Fibroblast of skin of left quadriceps (primary cell): ENCODE results near the gene STK38.

Experiments
- DNase-seq, 2 experiments: peaks; one replicate each; pipeline ENCODE4 v3.0.0-alpha.2; 2013; ENCODE audit warnings: low read depth in 2 of 2

STK38 gene

GRCh38 chr6:36523451-36523850 is 23.8 kb downstream of the STK38 start:
- DNase-seq = no peak

DNA sequence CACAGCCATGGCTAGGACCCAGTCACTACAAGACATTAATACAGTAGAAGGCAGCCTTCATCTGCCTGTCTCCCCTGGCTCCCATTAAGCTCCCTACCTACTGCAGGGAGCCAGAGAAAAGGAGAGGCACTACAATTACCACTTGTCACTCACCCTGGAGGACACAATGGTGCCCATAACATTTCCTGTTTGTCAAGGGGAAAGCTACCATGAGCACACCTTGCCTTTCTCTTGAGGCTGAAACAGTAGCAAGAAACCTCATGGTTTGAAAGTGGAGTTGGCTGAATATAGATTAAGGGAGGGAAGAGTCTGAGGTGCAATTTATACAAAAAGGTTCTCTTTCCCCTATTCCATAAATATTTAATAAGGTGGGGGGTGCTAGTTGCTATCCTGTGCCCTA is 27.9 kb downstream of the STK38 start:
- no peak for DNase-seq

DNA sequence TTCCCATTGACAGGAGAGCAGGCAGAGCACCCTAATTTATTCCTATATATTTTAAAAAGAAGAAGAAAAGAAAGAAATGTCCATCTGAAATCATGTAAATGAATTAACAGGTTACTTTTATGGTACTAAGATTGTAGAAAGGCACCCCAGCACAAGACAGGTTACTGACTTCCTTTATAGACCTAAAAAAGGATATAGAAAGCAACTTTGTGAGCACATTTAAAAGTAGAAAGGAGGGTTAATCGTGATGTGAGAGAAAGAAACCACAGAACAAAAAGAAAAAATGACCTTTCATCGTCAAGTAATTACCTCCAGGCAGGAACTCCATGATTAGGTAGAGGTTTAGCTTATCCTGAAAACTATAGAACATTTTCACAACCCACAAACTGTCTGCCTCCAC is 29.9 kb downstream of the STK38 start:
- no peak for DNase-seq

DNA sequence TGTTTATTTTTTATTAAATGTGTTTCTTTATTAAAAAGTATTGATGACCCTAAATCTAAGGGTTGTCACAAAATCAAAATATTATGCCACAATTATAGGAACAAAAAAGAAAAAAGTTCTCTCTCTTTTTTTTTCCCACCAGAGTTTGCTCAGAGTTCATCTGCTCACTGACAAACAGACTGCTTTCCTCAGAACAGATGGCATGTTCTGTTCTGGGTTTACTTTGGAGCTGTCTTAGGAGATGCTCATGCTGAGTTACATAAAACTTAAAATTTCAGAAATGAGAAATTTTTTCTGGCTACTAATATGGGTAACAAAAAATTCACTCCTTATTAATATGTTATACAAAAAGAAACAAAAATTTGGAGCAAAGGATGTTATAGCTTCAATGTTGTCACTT is 30.3 kb downstream of the STK38 start:
- no peak for DNase-seq

DNA sequence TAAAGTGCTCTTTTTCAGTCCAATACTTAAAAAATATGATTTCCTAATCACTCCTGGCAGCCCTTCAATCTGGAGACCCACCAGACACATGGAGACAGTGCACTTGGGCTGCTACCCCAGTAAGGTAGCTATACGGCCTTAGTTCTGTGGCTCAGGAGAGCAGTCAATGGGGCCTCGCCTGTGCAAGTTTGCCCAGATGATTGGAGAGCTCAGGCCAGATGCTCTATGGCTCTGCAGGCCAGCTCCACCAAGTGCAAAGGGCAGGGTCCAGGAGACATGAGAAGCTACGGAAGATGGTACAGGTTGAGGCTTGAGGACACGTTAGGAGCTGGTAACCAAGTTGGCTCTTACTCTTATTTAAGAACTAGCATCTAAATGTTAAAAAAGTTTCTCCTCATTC is 30.7 kb downstream of the STK38 start:
- DNase-seq = no peak

DNA sequence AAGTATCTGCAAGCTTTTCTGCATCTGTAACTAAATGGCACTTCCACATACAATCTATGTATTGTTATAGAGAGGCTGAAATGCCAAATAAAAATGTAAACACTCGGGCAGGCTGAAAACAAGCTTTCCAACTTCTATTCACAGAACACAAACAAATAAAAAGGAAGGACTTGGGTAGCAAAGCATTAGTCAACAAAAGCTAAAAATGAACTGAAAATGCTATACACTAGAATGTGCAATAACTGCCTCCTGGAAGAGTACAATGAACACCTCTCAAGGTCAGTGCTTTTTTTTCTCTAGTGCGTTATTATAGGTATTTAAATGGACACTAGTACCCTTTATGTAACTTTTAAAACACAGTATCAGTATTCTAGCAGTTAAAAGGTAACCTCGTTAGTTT is 31.4 kb downstream of the STK38 start:
- no peak for DNase-seq

DNA sequence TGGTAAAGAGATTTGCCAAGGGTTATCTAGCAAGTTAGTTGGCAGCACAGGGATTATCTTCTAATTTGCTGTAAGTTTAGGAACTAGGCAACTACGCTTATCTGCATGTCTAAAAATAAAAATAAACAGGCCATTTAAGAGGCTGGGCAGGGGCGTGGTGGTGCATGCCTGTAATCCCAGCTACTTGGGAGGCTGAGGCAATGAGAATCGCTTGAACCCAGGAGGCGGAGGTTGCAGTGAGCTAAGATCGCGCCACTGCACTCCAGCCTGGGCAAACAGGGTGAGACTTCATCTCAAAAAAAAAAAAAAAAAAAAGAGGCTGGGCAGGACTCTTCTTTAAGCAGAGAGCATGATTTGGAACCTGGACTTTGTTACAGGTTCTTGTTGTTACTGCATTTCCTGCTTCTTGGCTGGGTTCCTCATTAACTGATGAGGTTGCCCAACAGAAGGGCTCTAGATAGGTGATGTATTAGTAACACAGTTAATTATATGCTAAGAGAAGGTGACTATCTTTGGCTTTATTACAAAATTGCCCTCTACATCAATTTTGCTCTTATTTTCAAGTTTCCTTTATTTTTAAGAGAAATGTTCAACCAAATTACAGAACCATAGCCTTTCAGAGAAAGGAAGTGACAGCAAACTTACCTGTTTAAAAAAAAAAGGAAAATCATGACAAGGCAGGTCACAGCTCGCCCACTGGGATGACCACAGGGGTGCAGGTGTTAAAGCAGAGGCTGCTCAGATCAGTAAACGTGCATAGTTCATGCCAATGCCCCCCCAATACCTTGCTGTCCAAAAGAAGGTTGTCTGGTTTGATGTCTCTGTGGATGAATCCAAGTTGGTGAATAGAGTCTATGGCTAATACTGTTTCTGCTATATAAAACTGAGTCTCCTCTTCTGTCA is 32.5 kb downstream of the STK38 start:
- no peak for DNase-seq

DNA sequence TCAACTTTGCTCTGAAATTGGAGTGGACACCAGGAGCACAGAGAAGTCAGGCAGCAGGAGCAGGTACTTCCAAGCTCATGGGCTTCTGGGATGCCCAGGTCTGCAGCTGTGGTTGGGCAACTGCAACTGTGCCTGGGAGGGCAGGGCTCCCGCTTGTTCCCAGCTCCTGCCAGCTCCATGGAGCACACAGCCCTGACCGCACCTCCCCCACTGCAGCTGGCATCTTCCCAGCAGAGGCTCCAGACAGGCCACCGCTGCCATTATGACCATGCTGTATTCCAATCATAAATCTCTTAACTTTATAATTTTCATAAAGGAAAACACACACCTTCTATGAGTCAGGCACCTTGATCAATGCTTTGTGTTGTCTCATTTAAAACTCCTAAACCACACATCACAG is 36.9 kb downstream of the STK38 start:
- no peak for DNase-seq

- no peak for DNase-seq
Measured at GRCh38 chr6:36508532-36508931, 38.7 kb downstream of the STK38 start.

DNA sequence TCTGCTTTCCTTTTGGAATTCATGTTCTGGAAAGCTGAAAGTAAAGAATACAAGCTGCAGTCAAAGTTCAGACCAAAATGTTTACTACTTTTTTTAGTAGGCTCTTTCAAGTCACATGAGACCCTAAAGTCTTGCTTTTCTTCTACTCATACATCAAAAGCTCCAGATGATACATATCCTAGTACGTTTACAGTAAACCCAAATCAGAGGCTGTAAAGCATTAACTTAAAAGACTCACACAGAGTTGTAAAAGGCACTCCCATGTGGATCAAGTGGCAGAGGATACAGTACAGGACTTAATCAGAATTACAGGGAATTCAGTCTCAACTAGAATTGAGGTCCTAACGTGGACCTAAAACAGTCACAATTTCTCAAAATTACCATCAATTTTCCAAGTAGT is 40.7 kb downstream of the STK38 start:
- no peak for DNase-seq

GRCh38 chr6:36505744-36506534 is 41.3 kb downstream of the STK38 start:
- no peak for DNase-seq

DNA sequence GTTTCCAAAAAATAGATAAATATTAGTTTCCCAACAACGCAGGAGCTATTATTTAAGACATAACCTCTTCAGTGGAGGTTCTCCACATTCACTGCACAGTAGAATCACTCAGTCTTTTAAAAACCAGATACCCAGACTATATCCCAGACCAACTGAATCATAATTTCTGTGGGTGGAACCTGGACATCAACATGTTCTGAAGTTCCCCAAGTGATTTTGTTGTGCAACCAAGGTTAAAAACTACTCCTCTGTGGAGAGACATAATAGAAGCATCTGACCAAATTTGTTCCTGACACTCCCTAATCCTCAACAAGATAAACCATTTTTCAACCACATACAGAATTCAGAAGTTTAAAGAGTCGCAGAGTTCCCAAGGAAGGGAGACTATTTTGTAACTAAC is 42.3 kb downstream of the STK38 start:
- no peak for DNase-seq

DNA sequence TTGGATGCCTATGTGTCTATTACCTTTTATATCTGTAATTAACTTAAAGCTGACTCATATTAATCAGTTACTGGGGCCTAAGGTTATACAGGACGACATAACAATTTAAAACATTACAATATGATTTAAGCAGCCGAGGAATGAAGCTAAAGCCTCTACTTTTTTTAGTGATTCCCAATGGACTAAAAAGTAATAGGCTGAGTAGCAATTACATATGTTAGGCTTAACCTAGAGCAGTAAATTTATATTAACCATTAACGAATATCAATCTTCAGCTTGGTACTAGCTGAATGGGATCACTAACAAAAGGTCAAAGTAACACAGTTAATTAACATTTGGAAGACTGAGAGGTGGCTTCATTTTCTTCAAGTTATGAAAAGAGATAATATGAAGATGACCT is 43.1 kb downstream of the STK38 start:
- DNase-seq = no peak

GRCh38 chr6:36501686-36502085 is 45.6 kb downstream of the STK38 start:
- DNase-seq = no peak

DNA sequence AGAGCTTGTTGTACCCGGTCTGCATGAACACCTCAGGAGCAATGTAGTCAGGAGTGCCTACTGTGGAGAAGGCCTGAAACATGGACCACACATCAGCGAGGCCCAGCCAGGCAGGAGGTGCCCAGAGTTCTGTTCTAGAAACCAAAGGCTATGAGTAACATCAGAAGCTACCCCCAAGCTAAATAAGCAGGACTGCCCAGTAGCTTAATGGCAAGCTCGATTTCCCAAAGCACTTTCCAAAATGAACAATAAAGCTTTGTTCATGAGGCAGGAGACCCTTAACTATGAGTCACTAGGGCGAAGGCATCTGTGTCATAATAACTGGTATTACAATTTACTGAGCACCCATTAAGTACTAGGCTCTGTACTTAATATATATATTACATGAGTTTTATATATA is 47.4 kb downstream of the STK38 start:
- DNase-seq = no peak

GRCh38 chr6:36495086-36495485 is 52.2 kb downstream of the STK38 start:
- no peak for DNase-seq

- no peak for DNase-seq
Measured at GRCh38 chr6:36493859-36494258, 53.4 kb downstream of the STK38 start.

DNA sequence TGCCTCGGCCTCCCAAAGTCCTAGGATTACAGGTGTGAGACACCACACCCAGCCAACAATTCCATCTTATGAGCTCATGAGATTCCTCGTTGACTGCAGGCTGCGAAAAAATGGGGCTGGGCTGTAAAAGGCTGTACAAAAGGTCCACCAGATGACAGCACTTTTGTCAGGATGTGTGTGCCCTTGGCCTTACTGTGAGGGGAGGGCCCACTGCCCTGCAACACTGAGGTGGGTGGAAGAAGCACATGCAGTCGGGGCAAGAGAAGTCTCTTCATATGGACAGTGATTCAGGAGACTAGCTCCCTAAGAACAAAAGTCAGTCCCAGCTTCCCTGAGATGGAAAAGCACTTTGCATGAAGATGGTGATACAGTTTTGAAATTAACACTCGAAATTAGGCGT is 54.0 kb downstream of the STK38 start:
- DNase-seq = no peak

DNA sequence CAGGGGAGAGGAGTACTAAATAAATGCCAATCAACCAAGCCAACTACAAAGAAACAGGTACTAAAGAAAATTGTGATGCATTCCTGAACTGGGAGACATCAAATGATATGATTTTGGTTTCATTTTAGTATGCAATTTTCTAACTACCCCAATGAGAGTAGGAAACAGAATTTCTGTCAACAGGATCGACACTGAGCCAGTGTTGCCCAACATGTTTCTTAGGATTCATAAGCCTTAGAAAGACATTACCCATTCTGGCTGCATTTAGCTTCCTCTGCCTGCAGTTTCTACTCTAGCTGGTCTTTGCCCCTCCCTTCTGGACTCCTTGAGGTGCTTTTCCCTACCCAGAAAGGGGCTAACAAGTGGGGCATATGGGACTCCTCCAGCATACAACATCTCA is 54.7 kb downstream of the STK38 start:
- DNase-seq = no peak

GRCh38 chr6:36492092-36492491 is 55.2 kb downstream of the STK38 start:
- no peak for DNase-seq

- no peak for DNase-seq
Measured at GRCh38 chr6:36491378-36491965, 55.8 kb downstream of the STK38 start.

DNA sequence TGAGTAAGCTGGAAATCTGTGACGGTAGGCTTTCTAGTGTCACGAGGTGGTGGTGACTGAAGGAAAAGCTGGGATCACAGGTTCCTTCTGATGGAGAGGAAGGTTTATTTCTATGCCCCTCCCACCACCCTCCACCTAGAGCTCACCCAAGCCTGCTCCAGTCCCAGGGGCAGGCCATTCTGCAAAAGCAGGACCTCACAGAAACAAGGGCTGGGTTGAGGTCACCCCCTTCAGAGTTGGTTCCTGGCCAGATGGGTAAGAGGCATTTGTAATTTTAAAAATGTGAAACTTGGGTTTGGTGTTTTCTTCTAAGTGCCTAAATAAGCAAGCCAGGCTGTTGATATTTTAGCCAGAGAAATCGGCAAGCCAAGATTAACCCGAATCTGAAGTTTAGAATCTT is 57.9 kb downstream of the STK38 start:
- DNase-seq = no peak

GRCh38 chr6:36488221-36488620 is 59.1 kb downstream of the STK38 start:
- DNase-seq = no peak
